Transverse colon (tissue), 4 donors: ENCODE results near the gene HDDC2. TPM values are rescaled to one million over a fixed set of nuclear protein-coding genes. Genes with fewer than 3 reads are reported as not detected.

ENCODE experiments used
- DNase-seq: peaks from one replicate; pipeline ENCODE4 v3.0.0-alpha.2; 2019
- H3K27ac ChIP-seq, 4 donors: fragments of 200-600 bp; sonication (generic); 2 replicates each; pipeline ENCODE4 v1.5.1; 2016 to 2018; ENCODE audit warnings: inconsistent platforms in 4 of 4
- H3K27me3 ChIP-seq: fragments of 200-600 bp; sonication (generic); 2 replicates; pipeline ENCODE4 v1.5.1; 2017; ENCODE audit warnings: inconsistent platforms
- H3K36me3 ChIP-seq, 4 donors: fragments of 200-600 bp; sonication (generic); 2 replicates each; pipeline ENCODE4 v1.5.1; 2017 to 2019; ENCODE audit warnings: inconsistent platforms in 4 of 4
- H3K4me1 ChIP-seq, 4 donors: fragments of 200-600 bp; sonication (generic); 2 replicates each; pipeline ENCODE4 v1.5.1; 2017 to 2020; ENCODE audit warnings: inconsistent platforms in 4 of 4
- H3K4me3 ChIP-seq, 4 donors: fragments of 200-600 bp; sonication (generic); 1 replicate in 1 of 4; 2 replicates in 3 of 4; pipeline versions ENCODE4 v1.5.1 to v1.6.1; 2017 to 2019; ENCODE audit warnings: inconsistent platforms in 4 of 4
- H3K9me3 ChIP-seq, 2 donors: fragments of 200-600 bp; sonication (generic); 2 replicates each; pipeline ENCODE4 v1.5.1; 2017 to 2019; ENCODE audit warnings: inconsistent platforms in 2 of 2
- EP300 ChIP-seq: sonication (generic); formaldehyde crosslinking; IDR thresholded peaks from one replicate; pipeline ENCODE4 v1.6.1; 2017; ENCODE audit warnings: antibody characterized with exemption, low read depth
- POLR2A ChIP-seq: fragments of 450-650 bp; IDR thresholded peaks from one replicate; pipeline ENCODE4 v1.6.1; 2016; ENCODE audit warnings: antibody characterized with exemption, mild to moderate bottlenecking, moderate library complexity
- POLR2AphosphoS5 ChIP-seq, 3 donors: sonication (generic); formaldehyde crosslinking; IDR thresholded peaks; one replicate each; pipeline ENCODE4 v1.6.1; 2016; ENCODE audit warnings: antibody characterized with exemption in 3 of 3
- WGBS, 2 donors: methylation state at CpG; one replicate each; pipeline ENCODE4 v1.1.5; 2018; ENCODE audit warnings: low coverage in 1 of 2; 5-methylcytosine and 5-hydroxymethylcytosine counted together
- in situ Hi-C, 4 donors: fragments of 200-750 bp; cut with MboI; loops; one replicate each; pipeline versions ENCODE4 v1.15.0 to v1.15.1; 2017; ENCODE audit warnings: low sequenced_read_pairs in 3 of 4, low pct_ligation_motif_present in 1 of 4, low pct_unique_long_range_greater_than_20kb in 1 of 4
- intact Hi-C: fragments of 100-400 bp; cut with DNase I; formaldehyde crosslinking; loops from one replicate; pipeline ENCODE4 v1.15.1; 2023; ENCODE audit warnings: low total_unique reads
- total RNA-seq, 4 donors: library from RNA; depleted of rRNA; stranded (reverse); fragments of >200 nt; gene quantifications; one replicate each; pipeline ENCODE4 v1.1.0, GENCODE V29; 2016
- TF ChIP-seq, protein P1 (sequence below), 5 experiments: fragments of 200-600 bp in 3 of 5; fragments of 450-650 bp in 2 of 5; sonication (generic) in 3 of 5; IDR thresholded peaks; 1 replicate in 2 of 5; 2 replicates in 3 of 5; pipeline ENCODE4 v1.5.1; 2016 to 2017; ENCODE audit warnings: antibody characterized with exemption in 5 of 5, inconsistent platforms in 3 of 5, mild to moderate bottlenecking in 2 of 5, moderate library complexity in 1 of 5

Gene HDDC2
- total RNA-seq, 4 donors from 2014 or later = 7.2 to 42.4 (median 25.7) TPM

DNA sequence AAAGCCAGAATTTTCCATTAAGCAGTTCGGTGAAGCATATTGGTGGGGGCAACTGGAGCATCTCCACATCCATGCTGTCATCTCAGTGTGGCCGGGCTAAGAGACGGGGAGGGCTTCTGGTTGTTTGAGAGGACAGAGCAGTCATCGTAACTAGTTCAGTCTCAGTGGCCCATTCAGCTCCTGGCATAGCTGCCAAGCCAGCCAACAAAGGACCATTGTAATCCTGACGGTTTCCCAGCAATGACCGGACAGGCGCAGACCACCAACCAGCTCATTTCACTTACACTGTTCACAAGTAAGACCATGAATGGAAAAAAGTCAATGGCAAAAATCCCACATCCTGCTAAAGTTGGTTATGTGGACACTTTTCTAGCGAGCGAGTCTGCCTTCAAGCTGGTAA is 14.9 kb upstream of the HDDC2 start:
- intact Hi-C loops = no loop called here

DNA sequence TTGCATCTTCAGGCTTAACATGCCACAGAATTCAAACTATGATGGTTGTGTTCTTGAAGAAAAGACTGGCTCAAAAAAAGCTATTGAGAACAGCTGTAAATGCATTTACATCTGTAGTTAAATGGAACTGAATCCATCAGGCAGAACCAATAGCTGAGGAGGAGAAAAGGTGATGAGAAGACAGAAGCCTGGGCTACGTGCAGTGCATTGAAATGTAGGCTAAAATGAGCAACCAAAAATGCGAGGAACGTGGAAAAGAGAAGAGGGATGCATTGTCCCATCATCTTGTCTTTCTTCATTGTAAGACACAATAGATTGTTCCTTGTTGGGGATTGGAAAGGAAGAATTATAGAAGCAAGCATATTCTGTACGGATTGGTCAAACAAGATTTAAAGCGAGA is 13.8 kb upstream of the HDDC2 start:
- Histone ChIP-seq H3K36me3 (no peaks in the 10 kb centered on the region), H3K27me3 (peaks cover 14% of the 10 kb centered on the region), H3K27ac (no peak overlapping the region), H3K4me3 (no peak overlapping the region), H3K9me3 (no peaks in the 10 kb centered on the region), H3K4me1 (no peaks in the 10 kb centered on the region)
- TF ChIP-seq EP300 = no peak
- no peak for TF ChIP-seq POLR2A
- TF ChIP-seq POLR2AphosphoS5 (IDR thresholded peaks at IDR 0.05) = no peak
- TF ChIP-seq, protein P1, sequence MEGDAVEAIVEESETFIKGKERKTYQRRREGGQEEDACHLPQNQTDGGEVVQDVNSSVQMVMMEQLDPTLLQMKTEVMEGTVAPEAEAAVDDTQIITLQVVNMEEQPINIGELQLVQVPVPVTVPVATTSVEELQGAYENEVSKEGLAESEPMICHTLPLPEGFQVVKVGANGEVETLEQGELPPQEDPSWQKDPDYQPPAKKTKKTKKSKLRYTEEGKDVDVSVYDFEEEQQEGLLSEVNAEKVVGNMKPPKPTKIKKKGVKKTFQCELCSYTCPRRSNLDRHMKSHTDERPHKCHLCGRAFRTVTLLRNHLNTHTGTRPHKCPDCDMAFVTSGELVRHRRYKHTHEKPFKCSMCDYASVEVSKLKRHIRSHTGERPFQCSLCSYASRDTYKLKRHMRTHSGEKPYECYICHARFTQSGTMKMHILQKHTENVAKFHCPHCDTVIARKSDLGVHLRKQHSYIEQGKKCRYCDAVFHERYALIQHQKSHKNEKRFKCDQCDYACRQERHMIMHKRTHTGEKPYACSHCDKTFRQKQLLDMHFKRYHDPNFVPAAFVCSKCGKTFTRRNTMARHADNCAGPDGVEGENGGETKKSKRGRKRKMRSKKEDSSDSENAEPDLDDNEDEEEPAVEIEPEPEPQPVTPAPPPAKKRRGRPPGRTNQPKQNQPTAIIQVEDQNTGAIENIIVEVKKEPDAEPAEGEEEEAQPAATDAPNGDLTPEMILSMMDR (IDR thresholded peaks at IDR 0.05) = no peak
- WGBS, 2 donors = 73 to 88% methylated on average over 5 of the region's 5 CpGs
- intact Hi-C loops = no loop called here
- DNase-seq = no peak
- in situ Hi-C loops = loop anchor here (10.0 to 25.0 kb wide), 2 partner anchors 647 to 659 kb away; partner anchors contain the start of gene HINT3 (in 3 of the 4)

More for the DNA sequence above, 14.9 kb upstream of the HDDC2 start:
- no peaks in the 10 kb centered on the region for H3K36me3 ChIP-seq
- 76 to 88% methylated on average over 3 to 9 of the region's 9 CpGs for WGBS, 2 donors
- no peak overlapping the region for H3K4me3 ChIP-seq
- DNase-seq = no peak
- TF ChIP-seq POLR2A (no peak), POLR2AphosphoS5 (IDR thresholded peaks at IDR 0.05) (no peak), EP300 (no peak)
- TF ChIP-seq, protein P1 (IDR thresholded peaks at IDR 0.05) = no peak
- no peaks in the 10 kb centered on the region for H3K9me3 ChIP-seq
- in situ Hi-C loops = loop anchor here (10.0 to 25.0 kb wide), 2 partner anchors 646 to 658 kb away; partner anchors contain the start of gene HINT3 (in 3 of the 4)
- no peak overlapping the region for H3K27ac ChIP-seq
- peaks cover 10% of the 10 kb centered on the region for H3K27me3 ChIP-seq
- no peaks in the 10 kb centered on the region for H3K4me1 ChIP-seq

DNA sequence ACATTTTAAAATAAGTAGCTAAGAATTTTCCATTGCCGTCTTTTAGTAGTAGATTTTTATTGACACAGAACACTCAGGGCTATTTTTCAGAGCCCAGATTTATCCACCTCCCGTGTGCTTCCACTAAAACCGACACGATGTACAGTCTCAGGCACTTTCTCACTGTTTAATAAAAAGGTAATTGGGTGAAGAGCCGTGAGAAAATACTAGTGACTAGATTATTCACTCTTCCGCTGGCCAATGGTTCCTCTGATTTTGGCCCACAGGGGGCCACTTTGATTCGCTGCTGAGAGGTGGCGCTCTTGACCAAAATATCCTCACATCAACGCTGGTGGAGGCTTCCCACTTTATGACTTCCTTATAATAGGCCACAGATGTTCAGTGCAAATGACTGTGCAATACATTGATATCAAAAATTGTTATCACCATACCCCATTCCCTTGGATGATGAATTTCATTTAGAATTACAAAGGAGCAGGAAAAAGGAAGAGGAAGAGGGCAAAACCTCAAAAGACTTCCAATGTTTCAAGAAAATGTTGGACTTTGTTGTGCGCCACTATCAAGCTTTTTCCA is 12.3 kb upstream of the HDDC2 start:
- no peaks in the 10 kb centered on the region for H3K9me3 ChIP-seq
- WGBS, 2 donors = 20% methylated on average over 5 to 10 of the region's 10 CpGs
- TF ChIP-seq POLR2A = no peak
- TF ChIP-seq, protein P1 (IDR thresholded peaks at IDR 0.05) = peak; percentile 63 to 75 (median 67)
- TF ChIP-seq EP300 = no peak
- no peak for TF ChIP-seq POLR2AphosphoS5 (IDR thresholded peaks at IDR 0.05)
- intact Hi-C loops = loop anchor here (5.0 kb wide), 1 partner anchor 453 kb away; no protein-coding TSS in a partner anchor
- DNase-seq = peak; percentile 64
- H3K36me3 ChIP-seq = no peaks in the 10 kb centered on the region
- H3K27ac ChIP-seq = no peak overlapping the region
- in situ Hi-C loops = loop anchor here (5.0 to 25.0 kb wide), 4 partner anchors 448 to 661 kb away; partner anchors contain the start of gene HINT3 (in 3 of the 4)
- peaks cover 14% of the 10 kb centered on the region for H3K27me3 ChIP-seq
- no peaks in the 10 kb centered on the region for H3K4me1 ChIP-seq
- no peak overlapping the region for H3K4me3 ChIP-seq

DNA sequence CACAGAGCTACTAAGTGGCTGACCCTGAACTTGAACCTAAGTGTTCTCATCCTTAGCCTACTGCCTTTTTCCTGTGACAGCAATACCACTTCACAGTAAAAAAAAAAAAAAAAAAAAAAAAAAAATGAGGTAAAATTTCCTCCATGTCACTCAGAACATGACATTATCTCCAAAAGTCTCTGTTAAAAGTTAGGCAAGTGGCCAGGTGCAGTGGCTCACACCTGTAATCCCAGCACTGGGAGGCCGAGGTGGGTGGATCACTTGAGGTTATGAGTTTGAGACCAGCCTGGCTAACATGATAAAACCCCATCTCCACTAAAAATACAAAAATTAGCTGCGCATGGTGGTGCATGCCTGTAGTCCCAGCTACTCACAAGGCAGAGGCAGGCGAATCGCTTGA is 11.2 kb upstream of the HDDC2 start:
- DNase-seq = no peak
- Histone ChIP-seq H3K27ac (no peak overlapping the region), H3K4me3 (no peak overlapping the region), H3K9me3 (no peaks in the 10 kb centered on the region), H3K4me1 (no peaks in the 10 kb centered on the region), H3K27me3 (peaks cover 10% of the 10 kb centered on the region), H3K36me3 (no peaks in the 10 kb centered on the region)
- TF ChIP-seq, protein P1 (IDR thresholded peaks at IDR 0.05) = no peak
- TF ChIP-seq POLR2AphosphoS5 (IDR thresholded peaks at IDR 0.05) = no peak
- TF ChIP-seq POLR2A = no peak
- no peak for TF ChIP-seq EP300
- 38 to 73% methylated on average over 1 to 4 of the region's 4 CpGs for WGBS, 2 donors
- intact Hi-C loops (loop anchor here (5.0 kb wide), 1 partner anchor 454 kb away; no protein-coding TSS in a partner anchor), in situ Hi-C loops (loop anchor here (5.0 to 25.0 kb wide), 4 partner anchors 449 to 662 kb away; partner anchors contain the start of gene HINT3 (in 3 of the 4))
